Stimulated activated CD8-positive, alpha-beta memory T cell treated with anti-CD3 and anti-CD28 coated beads, Interleukin-12 subunit alpha, Interleukin-12 subunit beta, amount 100 ng/mL, for 4 hours (primary cell): Measurements from ENCODE around the gene PRR36.
A peak's percentile ranks its signal among the peaks of the same experiment; 100 is the strongest.

Experiments used
- DNase-seq: peaks from one replicate; pipeline ENCODE4 v3.0.0-alpha.2; 2020; ENCODE audit warnings: low read depth

The PRR36 gene

DNA sequence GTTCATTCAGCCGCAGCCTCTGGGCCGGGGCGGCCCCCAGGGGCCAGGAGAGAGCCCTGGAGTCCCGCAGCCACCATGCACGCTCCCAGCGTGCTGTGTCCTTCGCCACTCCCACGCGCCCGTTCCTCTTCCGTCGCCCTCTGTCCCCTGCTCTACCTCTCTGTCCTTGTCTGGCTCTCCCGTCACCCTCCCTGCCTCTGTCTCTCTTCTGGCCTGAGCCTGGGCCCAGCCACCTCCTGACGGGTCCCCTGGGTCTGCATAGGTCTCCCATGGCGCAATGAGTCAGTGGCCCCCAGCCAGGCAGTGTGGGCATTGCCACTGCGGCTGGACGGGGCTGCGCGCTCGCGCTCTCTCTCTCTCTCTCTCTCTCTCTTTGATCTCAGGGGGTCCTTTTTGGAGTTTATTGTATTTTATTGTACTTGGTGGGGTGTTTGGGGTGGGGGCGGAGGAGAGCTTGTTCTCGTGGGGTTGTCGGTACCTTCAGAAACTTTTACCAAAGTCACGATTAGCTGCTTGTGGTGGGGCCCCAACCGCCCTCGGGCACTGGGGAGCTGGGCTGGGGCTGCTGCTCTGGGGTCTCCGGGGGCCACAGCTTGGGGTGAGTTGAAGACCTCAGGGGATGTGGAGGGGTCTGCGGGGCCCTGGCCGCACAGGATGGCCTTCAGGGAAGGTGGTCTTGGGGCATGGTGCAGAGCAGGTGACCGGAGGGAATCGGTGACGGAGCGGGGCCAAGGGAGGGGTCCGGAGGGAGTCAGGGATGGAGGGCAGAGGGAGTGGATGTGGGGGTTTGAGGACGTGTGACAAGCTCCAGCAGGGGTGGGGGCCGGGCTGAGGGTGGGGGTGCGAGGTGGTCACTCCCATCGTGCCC lies 38.7 kb upstream of the PRR36 start:
- no peak for DNase-seq

DNA sequence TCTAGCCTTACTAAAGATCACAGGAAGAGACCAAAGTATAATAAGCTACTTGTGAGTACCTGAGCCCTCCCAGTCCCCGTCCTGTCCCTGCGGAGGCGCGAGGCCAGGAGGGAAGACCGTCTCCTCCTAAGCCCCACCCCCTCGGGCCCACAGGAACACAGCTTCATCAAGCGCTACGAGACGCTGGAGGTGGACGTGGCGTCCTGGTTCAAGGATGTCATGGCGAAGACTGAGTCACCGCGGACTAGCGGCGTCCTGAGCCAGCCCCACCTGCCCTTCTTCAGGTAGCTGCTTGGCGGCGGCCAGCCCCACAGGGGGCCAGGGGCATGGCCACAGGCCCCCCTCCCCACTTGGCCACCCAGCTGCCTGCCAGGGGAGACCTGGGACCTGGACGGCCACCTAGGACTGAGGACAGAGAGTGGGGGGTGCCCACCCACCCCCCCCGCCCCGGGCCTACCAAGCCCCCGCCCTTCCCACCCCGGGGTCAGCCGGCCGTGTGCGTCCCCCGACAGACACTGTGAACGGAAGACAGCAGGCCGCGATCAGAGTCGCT lies 38.0 kb upstream of the PRR36 start:
- no peak for DNase-seq

DNA sequence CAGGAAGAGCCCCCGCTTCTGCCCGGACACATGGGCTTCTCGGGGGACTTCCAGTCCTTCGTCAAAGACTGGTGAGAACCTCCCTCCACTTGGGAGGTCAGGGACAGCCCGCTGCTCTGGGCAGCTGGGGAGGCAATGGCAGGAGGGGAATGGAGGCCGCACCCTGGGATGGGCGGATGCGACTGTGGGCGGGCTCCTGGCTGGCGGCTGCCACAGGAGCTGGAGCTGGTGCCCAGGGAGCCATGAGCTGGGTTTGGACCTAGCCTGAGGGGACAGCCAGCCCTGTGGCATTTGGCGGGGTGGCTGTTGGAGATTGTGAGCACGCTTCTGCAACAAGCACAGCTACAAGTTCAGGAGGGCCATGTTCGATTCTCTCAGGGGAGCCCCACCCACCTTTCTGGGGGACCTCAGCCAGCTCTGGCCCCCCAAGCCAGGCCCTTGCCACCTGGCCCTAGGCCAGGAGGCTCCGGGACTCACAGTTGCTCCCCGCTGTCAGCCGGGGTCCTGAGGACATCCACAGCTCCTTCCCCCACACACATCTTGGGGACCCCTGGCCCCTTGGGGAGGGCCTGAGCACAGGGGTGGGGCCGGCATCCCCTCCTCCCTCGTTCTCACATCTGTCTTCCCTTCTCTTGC lies 37.4 kb upstream of the PRR36 start:
- DNase-seq = no peak

DNA sequence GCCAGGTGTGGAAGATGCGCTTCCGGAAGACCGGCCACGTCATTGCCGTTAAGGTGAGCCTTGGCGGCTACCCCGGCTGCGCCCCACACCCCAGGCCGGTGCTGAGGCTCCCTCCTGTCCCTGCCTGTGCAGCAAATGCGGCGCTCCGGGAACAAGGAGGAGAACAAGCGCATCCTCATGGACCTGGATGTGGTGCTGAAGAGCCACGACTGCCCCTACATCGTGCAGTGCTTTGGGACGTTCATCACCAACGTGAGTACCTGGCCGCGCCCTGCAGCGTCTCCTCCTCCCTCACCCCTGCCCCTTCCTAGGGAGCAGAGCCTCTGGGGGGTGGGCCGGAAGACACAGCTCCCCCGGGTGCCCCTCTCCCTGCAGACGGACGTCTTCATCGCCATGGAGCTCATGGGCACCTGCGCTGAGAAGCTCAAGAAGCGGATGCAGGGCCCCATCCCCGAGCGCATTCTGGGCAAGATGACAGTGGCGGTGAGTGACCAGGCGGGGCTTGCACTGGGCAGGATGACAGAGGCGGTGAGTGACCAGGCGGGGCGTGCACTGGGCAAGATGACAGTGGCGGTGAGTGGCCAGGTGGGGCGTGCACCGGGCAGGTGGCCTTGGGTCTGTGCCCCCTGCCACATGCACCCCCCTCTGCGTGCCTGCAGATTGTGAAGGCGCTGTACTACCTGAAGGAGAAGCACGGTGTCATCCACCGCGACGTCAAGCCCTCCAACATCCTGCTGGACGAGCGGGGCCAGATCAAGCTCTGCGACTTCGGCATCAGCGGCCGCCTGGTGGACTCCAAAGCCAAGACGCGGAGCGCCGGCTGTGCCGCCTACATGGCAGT lies 36.4 kb upstream of the PRR36 start:
- no peak for DNase-seq

DNA sequence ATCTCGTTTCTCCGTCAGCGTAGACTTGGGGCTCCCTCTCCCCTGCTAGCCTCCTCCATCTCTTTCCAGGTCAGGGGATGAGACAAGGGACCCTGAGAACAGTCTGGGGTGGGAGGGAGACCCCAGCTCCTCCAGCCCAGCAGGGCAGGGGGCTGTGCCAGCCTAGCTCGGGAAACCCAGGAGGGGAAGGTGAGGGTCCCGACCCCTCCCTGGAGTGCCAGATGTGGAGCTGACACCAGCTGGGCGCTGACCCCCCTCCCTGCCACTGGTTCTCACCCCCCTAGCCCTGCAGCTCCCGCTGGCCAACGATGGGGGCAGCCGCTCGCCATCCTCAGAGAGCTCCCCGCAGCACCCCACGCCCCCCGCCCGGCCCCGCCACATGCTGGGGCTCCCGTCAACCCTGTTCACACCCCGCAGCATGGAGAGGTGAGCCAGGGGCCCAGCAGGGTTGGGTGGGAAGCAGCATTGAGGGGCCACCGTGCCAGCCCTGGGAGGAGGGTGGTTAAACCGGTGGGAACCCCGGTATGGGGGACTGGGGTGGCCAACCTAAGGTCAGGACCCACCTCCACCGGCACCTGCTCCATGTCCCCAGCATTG lies 35.4 kb upstream of the PRR36 start:
- DNase-seq = no peak

DNA sequence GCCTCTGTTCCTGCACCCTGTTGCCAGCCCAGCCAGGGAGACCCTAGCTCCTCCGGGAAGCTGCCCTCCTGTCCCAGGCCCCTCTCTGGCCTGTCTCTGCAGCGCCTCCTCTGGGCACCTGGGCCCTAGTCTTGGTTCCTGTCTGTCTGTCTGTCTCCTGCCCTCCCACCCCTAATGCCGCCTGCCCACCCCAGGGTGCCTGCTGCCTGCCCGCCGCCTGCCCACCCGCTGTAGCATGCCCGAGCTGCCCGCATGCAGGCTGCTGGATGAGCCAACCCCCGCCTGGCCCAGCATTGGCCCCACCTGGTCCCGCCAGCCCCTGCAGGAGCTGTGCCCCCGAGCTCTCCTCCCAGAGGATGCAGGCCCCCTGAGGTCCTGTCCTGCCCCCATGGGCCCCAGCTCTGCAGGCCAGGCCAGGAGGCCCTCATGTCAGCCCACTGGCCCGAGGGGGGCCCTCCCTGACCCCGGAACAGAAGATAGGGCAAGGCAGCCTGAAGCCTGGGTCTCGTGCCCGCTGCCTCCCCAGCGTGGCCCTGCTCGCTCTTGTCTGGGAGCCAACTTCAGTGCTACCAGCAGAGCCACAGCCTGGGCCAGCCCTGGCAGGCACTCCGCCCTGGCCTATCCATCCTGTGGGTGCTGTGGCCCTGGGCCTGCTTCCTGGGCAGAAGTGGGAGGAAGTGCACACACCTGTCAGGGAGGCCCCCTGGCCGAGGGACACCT lies 34.7 kb upstream of the PRR36 start:
- DNase-seq = no peak

DNA sequence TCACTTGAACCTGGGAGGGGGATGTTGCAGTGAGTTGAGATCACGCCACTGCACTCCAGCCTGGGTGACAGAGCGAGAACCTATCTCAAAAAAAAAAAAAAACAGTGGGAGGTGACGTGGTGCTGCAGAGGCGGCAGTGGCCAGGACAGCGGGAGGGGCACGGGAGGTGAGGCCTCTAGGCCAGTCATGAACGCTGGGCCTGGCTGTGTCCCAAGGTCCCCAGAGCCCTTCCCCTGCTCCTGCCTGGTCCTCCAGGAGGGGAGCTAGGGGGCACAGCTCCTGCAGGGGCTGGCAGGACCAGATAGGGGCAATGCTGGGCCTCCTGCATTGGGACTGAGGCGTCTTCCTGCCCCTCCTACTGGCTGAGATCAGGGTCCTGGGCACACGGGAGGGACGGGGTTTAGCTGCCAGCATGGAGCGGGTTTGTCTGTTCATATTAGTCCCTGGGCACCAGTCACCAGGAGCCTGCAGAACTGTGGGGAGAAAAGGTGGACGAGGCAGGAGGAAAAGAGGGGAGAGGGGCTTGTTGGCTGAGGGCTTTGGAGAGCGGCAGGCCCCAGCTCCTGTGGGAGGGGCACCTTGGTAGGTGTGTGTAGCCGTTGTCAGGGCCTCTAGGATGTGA lies 34.0 kb upstream of the PRR36 start:
- DNase-seq = no peak

DNA sequence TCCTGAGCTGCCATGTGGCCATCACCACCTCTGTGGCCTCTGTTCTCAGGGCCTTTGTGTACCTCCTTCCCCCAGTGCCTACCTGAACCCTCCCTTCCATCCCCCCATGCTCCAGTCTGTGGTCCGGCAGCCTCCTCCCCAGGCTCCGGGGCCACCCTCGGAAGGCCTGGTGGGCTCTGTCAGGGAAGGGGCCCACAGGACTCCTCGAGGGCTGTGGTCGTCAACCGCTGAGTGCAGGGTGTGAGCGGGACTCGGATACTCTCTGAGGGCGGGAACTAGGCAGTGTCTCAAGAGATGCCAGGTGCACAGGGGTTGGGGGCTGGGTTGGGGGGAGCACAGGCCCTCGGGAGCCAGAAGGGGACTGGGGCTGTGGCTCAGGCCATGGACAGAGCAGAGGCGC lies 33.4 kb upstream of the PRR36 start:
- no peak for DNase-seq

DNA sequence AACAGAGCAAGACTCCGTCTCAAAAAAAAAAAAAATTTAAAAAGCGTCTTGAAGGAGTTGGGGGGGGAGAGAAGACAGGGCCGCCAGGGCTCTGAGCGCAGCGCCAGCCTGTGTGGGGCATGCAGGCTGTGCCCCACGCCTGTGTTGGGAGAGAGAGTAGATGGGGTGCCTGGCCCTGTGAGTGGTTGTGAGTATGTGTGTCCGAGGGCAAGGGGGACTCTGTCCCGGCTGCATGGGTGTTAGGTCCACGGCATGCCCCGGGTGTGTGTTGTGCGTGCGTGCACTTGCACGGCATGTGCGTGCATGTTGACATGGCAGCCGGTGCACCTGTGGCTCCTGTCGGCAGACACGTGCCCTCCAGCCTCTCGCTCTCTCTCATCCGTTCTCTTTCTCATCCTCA lies 32.9 kb upstream of the PRR36 start:
- no peak for DNase-seq

DNA sequence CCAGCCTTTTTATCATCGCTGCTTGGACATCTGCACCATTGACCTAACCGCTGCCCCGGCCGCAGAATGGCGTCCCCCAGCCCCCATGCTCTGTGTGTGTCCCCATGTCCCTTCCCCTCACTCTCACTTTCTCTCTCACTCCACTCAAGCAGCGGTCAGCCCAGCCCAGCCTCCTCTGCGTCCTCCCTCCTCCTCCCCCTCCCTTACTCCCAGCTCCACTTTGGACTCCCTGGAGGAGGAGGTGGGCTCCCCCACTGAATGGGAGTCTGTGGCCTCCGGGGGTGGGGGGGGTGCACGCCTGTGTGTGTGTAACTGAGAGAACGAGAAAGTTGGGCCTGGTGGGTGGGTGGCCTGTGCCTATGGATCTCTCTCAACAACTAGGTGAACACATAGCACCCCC lies 31.7 kb upstream of the PRR36 start:
- no peak for DNase-seq

DNA sequence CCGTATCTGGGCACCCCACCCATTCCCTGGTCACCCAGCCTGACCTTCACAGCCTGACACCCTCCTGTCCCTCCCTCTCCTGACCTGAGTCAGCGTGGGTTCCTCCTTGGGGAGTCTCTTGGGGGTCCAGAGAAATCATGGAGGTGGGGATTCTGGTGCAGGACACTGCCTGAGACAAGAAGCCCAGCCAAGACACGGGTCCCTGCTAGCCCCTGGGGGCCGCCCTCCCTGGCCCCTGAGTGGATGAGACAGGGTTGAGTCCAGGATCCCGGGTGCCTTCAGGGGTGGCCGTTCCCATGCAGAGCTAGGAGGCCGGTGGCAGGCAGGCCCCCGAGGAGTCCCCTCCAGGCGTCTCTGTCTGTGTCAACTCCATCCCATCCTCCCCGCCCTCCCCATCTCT lies 31.1 kb upstream of the PRR36 start:
- no peak for DNase-seq

DNA sequence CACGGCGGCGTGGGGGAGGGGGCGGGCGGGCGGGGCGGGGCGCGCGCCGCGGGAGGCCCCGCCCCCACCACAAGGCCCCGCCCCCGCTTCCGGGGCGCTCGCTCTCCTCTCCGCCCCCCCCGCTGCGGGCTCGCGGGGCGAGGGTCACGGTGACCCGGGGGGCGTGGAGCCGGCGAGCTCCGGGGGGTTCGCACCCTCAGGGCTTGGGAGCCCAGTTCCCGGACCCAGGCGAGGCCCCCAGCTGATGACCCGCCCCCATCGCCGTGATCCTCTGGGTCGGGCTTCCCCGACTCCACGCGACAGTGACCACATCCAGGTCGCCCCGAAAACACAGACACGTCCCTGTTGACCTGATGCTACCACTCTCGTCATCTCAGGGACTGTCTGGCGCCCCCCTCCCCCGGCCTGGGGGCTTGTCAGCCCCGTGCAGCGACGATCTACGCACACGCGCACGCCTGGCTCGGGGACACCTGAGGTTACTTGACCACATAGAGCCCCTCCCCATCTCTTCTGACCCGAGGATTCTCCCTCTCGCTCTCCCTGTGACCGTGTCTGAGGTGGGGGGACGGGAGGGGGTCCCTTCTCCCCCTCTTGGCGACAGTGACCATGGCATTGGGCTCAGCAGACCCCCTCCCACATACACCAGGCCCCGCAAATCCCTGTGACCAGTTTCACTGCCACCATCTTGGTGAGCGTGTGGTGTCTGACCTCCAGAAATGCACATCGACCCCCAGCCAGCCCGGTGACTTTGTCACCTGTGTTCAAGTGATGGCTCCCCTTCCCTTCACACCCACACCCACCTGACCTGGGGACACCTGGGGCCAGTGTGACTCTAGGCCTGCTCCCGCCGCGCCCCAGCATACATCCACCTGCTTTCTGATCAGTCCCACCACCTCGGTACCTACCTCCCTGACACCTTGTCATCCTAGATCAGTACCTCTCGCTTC lies 30.2 kb upstream of the PRR36 start:
- DNase-seq = no peak

DNA sequence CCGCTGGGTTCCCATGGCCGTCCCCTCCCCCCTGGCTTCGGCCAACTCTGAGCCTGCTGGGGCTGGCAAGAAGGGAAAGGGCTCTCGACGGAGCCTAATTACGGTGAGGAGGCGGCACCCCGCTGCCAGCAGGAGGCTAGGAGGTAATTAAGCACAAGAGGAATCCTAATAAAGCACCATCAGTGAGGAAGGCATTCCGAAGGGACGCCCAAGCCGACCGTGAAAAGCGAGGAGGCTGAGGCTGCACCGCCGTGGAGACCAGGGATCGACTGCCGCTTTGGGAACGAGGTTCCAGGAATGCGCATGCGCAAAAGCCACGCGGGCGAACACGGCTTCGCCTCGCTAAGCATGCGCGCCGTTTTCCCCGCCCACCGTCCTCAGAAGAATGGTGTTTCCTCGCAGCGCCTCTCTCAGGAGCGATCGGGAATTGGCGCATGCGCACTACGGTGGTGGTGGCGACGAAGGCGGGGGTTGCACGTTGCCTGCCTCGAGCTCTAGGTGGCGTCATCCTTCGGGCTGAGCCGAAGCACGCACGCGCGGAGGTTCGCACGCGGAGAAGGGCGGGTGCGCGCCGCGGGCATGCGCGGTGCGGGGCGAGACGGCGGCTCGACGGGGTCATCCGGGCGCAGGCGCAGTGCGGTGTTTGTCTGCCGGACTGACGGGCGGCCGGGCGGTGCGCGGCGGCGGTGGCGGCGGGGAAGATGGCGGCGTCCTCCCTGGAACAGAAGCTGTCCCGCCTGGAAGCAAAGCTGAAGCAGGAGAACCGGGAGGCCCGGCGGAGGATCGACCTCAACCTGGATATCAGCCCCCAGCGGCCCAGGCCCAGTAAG lies 29.3 kb upstream of the PRR36 start, which contains the start of gene MAP2K7:
MAP2K7 (plus strand) TSS at position 634 of the 830 bp plus-strand sequence; CDS start at position 702, 68 bp downstream.
- DNase-seq = peak; percentile 100

DNA sequence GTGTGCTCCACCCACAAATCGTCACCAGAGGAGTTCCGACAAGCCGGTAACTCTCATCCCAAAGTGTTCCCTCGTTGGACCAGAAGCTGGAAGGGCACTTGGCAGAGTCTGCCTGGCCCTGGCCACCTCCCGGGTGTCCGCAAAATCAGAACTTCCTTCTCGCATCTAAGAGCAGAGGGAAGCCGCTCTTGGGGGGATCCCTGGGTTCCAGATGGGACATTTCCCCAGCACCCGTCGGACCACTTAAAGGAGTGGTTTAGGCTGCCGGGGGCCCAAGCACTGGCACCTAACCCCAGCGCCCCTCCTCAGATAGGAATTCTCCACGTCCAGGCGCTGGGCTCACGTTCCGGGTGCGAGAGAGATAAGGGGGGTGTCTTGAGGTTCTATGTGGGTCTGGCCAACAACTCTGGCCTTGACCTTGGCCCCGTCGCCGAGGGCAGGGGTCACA lies 28.6 kb upstream of the PRR36 start:
- no peak for DNase-seq

DNA sequence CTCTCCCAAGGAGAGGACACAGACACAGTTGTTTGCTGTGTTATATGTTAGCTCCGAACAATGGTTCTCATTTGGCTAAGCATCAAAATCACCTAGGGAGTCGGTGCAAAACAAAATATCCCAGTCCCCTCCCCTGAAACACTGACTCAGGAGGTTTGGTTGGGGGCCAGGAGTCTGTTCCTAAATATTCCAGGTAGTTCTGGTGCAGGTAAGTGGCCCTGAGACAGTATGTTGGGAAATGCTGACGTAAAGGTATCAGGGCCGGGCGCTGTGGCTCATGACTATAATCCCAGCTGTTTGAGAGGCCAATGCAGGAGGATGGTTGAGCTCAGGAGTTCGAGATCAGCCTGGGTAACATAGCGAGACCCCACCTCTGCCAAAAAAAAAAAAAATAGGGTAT lies 27.1 kb upstream of the PRR36 start:
- no peak for DNase-seq

DNA sequence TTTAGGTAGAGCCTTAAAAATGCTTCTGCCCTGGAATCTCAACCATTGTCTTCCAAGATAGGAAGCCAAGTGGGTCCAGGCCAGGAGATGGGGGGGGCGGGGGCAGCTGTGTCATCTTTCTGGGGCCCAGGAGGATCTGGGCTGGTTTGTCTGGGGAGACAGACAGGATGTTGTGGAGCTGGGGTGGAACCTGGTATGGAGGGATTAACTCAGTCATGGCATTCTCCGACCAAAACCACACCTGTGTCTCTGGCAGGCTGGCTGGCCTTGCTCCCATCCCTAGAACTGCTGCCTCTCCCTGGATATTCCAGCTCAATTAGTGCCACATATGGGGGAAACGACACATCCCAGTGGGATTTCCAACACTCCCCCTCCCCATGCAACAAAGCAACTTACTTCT lies 26.7 kb upstream of the PRR36 start:
- DNase-seq = no peak

DNA sequence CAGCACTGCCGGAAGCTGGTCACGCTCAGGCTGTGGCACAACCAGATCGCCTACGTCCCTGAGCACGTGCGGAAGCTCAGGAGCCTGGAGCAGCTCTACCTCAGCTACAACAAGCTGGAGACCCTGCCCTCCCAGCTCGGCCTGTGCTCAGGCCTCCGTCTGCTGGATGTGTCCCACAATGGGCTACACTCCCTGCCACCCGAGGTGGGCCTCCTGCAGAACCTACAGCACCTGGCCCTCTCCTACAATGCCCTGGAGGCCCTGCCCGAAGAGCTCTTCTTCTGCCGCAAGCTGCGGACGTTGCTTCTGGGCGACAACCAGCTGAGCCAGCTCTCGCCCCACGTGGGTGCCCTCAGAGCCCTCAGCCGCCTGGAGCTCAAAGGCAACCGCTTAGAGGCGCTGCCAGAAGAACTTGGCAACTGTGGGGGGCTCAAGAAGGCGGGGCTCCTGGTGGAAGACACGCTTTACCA lies 26.2 kb upstream of the PRR36 start:
- DNase-seq = no peak

DNA sequence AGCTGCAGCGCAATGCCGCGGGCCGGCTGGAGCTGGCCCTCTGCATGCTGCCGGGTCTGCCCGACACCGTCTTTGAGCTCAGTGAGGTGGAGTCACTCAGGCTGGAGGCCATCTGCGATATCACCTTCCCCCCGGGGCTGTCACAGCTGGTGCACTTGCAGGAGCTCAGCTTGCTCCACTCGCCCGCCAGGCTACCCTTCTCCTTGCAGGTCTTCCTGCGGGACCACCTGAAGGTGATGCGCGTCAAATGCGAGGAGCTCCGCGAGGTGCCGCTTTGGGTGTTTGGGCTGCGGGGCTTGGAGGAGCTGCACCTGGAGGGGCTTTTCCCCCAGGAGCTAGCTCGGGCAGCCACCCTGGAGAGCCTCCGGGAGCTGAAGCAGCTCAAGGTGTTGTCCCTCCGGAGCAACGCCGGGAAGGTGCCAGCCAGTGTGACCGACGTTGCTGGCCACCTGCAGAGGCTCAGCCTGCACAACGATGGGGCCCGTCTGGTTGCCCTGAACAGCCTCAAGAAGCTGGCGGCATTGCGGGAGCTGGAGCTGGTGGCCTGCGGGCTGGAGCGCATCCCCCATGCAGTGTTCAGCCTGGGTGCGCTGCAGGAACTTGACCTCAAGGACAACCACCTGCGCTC lies 25.7 kb upstream of the PRR36 start:
- DNase-seq = no peak
